Kidney tubule cell (primary cell): Measurements from ENCODE around the gene PLXNB2.

ENCODE experiments used
- DNase-seq: peaks from one replicate; pipeline ENCODE4 v3.0.0-alpha.2; 2018; ENCODE audit warnings: low spot score

PLXNB2 gene

DNA sequence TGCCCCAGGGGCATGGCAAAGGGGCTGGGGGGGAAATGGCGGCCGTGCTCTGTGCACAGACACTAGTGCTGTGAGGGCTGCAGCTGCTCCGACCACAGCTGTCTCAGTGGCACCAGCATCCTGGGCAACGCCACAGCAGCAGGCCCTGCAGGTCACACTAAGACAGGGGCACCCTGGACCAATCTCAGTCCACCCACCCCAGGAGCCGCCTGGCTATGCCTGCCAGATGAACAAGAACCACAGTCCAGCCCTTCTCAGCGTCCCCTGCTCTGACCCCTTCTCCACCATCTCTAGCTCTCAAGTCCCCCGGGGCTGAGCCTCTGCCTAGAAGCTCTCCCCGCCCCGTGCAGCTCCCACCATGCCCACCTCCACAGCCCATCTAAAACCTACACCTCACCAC is 79.1 kb downstream of the PLXNB2 start:
- DNase-seq: no peak

DNA sequence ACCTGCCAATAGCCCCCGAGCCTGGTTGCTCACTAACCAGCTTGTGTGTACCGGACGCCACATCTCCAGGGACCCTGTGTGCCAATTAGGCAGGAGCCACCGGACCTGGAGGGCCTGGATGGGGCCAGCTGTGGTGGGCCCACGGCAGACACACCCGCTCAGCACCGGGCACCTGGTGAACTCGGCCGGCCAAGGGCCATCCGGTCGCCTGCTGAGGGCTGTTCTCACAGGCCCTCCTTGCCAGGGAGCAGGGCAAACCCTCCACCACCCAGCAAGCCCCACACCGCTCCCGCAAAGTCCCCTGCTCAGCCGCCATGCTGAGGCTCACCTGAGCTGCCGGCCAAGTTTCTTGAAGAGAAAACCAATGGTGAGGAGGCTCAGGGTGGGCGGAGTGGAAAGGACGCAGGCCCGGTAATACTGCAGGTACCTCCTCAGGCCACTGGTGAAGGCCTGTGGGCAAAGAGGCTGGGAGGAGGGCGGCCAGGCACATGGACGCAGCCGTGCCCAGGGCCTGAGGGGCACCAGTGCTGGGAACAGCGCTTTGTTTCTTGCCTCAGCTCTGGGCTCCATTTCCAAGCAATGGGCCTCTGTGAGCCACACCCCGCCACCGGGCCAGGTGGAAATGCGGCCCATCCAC is 79.7 kb downstream of the PLXNB2 start:
- no peak for DNase-seq

DNA sequence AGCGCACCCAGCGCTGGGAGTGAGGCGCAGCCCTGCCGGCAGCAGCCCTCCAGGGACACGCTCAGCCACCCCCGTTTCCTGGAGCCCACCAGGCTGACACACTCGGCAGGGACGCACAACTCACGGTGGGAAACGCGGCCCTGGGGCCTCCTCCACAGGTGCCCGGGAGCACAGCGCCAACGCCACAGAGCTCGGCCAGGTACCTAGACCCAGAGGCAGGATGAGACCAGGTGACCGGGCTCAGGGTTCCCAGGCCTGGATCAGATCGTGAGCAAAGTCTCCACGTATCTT is 80.6 kb downstream of the PLXNB2 start:
- DNase-seq: no peak

DNA sequence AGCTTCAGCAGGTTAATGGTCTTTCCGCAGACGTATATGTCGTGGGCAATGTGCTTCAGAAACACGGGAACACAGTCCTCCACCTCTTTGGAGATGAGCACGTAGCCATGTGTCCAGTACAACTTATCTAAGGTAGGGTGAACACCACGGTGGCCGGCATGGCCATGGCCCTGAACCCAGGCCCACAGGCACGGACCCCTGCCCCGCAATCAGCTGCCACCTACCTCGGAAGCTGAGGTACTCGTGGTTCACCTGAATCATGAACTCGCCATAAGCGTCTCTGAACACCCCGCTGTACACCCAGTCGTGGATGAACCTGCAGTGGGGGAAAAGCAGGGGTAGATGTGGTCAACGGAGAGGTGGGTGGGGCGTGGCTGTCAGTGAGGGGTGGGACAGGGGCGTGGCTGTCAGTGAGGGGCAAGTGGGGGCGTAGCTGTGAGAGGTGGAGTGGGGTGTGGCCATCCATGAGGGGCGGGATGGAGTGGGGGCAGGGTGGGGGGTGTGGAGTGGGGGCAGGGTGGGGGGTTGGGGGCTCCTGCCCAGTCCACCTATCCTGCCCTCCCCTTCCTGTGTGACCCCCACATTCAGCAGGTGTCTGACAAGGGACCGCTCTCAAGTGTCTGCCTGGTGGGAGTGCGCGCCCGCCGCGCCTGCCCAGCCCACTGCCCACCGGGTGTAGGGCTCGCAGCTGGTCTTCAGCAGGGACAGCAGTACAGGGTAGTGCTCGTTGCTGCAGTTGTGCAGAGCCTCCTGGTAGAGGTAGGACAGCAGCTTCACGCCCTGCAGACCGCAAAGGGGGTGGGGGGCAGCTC is 81.2 kb downstream of the PLXNB2 start:
- no peak for DNase-seq

DNA sequence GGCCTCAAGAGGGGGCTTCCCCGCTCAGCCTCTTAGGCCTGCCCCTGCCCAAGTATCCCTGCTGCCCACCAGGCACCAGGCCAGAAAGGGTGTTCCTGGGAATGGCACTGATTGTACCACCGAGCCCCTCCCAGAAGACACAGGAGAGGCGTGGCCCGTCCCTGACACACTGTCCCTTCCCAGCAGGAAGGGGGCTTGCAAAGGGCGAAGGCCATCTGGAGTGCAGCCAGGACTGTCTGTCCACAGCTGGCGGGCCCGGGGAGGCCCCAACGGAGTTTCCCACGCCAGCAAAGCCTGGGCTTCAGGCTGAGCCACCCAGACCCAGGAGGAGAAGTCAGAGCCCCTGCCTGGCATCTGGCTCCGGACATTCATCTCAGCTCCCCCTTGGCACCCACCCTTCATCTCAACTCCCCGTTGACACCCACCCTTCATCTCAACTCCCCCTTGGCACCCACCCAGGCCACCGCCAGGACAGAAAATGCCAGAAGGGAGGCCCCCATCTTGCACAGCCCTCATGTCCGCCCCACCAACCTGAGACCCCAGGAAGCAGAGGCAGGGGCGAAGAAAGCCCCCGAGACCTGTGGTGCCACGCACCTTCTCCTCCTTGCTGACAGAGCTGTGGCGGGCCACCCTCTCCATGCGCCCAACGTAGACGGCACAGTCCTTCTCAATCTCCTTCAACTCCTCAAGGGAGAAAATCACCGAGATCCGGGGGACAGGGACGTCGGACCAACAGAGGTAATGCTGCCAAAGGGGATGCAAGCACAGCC is 82.1 kb downstream of the PLXNB2 start:
- DNase-seq: no peak
